Measurements from ENCODE around the gene GPX2.

Gene GPX2

GRCh38 chr14:64954491-64955240, 12.1 kb upstream of the GPX2 start:
- in situ Hi-C loops (cut with HindIII; ENCODE audit: low pct_unique_long_range_greater_than_20kb, low sequenced_read_pairs), result no loop called here
- no peak for TF ChIP-seq JUND (IDR thresholded peaks at IDR 0.05; ENCODE audit: low read depth)
- DNase-seq (ENCODE audit: low read depth in 1 of 2, low spot score in 1 of 2), result no peak

DNA sequence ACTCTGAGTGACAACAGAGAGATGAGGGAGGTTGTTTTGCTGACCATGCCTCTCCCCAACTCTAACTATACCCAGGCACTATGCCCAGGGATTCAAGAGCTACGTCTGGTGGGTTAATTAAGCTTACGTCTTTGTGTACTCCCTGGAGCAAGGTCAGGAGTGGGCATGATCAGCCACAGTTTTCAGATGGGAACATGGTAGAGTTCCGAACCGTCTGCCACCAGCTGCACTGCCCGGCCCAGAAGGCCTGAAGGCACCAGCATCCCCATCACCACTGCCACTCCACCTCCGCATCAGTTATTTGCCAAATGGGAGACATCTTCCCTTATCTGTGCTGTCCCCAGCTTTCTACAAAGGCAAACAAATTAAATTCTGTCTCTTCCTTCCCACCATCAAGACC, 11.1 kb upstream of the GPX2 start:
- in situ Hi-C loops (cut with HindIII; ENCODE audit: low pct_unique_long_range_greater_than_20kb, low sequenced_read_pairs), result no loop called here
- no peak for TF ChIP-seq JUND (IDR thresholded peaks at IDR 0.05; ENCODE audit: low read depth)
- no peak for DNase-seq (ENCODE audit: low read depth in 1 of 2, low spot score in 1 of 2)

GRCh38 chr14:64953310-64953654, 10.7 kb upstream of the GPX2 start:
- no peak for DNase-seq (ENCODE audit: low read depth in 1 of 2, low spot score in 1 of 2)
- in situ Hi-C loops (cut with HindIII; ENCODE audit: low pct_unique_long_range_greater_than_20kb, low sequenced_read_pairs), result no loop called here
- no peak for TF ChIP-seq JUND (IDR thresholded peaks at IDR 0.05; ENCODE audit: low read depth)

DNA sequence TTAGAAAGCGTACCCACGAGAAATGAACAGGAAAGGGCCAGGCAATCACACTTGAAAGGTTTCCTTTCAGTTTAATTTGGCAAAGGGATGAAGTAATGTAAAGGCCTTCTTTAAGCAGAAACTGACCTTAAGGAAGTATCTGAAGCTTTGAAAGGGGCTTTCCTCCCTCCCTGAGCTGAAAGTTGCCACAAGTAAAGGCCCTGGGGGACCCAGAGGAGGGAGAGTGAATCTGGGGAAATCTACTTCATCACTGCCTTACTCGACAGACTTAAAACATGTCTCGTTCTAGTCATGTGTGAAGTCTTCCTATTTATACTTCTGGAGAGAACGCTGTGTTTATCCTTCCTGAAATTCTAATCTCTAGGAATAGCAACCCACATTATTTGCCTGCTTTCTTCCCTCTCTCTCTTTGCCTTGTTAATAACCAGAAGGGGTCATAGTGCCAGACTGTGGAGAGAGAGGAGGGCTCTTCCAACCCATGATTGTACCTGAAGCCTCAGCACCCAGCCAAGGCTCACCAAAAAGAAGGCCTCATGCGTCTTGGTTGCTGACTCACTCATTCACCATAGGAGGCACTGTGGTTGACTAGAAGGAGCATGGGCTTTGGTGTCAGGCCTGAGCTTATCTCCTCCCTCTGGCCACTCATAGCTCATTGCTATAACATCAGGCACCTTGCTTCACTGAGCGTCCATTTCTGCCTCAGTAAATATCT, 10.2 kb upstream of the GPX2 start:
- no peak for DNase-seq (ENCODE audit: low read depth in 1 of 2, low spot score in 1 of 2)
- no peak for TF ChIP-seq JUND (IDR thresholded peaks at IDR 0.05; ENCODE audit: low read depth)
- in situ Hi-C loops (cut with HindIII; ENCODE audit: low pct_unique_long_range_greater_than_20kb, low sequenced_read_pairs), result no loop called here

DNA sequence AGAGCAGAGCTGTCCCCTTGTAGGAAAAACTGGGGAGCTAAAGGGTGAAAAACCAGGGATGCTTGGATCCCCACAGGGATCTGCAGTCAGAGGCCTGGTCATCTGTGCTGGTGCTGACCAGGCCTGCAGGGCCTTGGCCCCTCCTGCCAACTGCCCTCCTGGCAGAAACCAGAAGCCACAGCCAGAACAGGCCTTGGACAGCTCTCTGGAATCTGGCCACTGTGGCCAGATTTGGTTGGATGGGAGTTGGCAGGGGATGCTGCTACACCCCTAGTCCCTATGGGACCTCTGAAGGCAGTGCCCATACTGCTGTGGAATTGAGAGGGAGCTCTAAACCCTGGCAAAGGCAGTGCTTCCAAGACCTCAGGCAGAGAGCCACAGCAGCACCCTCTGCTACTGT, 9.2 kb upstream of the GPX2 start:
- DNase-seq (ENCODE audit: low read depth in 1 of 2, low spot score in 1 of 2), result no peak
- in situ Hi-C loops (cut with HindIII; ENCODE audit: low pct_unique_long_range_greater_than_20kb, low sequenced_read_pairs), result no loop called here
- no peak for TF ChIP-seq JUND (IDR thresholded peaks at IDR 0.05; ENCODE audit: low read depth)

DNA sequence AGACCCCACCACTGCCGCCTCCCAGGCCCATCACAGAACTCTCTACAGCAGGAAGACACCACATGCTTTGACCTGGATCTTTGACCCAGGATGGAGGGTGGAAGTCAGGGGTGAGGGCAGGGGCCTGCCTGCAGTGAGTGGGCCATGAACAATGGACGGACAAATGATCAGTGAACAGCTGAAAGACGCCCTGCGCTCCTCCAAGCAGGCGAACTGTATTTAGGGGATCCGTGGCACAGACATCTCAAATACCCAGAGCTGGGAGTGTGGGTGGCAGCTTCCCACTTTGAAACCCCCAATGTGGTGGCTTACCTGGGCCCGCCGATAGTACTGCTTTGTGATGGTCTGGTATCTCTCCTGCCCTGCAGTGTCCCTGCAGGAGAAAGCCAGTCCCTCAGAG, 8.7 kb upstream of the GPX2 start:
- TF ChIP-seq JUND (IDR thresholded peaks at IDR 0.05; ENCODE audit: low read depth), result no peak
- no peak for DNase-seq (ENCODE audit: low read depth in 1 of 2, low spot score in 1 of 2)
- in situ Hi-C loops (cut with HindIII; ENCODE audit: low pct_unique_long_range_greater_than_20kb, low sequenced_read_pairs), result no loop called here

DNA sequence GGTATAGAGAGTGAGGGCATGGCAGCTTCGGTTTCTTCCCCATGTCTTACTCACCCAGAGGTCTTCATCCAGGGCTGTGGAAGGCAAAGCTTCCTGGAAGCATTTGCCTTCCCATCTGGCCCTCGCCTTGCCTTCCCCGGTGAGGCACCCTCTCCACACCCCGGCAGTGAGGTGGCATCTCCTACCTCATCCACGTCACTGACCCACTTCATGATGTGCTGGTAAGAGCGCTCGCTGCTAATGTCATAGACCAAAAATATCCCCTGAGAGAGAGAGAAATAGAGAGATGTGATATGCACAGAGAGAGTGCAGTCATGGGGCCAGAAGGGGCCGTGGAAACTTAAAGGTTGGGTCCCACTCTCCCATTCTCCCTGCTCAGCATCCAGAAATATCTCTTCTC, 8.3 kb upstream of the GPX2 start:
- TF ChIP-seq JUND (IDR thresholded peaks at IDR 0.05; ENCODE audit: low read depth), result no peak
- in situ Hi-C loops (cut with HindIII; ENCODE audit: low pct_unique_long_range_greater_than_20kb, low sequenced_read_pairs), result no loop called here

GRCh38 chr14:64948612-64949210, 6.2 kb upstream of the GPX2 start:
- in situ Hi-C loops (cut with HindIII; ENCODE audit: low pct_unique_long_range_greater_than_20kb, low sequenced_read_pairs), result no loop called here
- no peak for TF ChIP-seq JUND (IDR thresholded peaks at IDR 0.05; ENCODE audit: low read depth)
- DNase-seq (ENCODE audit: low read depth in 1 of 2, low spot score in 1 of 2), result no peak

More for the DNA sequence above, 8.3 kb upstream of the GPX2 start:
- DNase-seq (ENCODE audit: low read depth in 1 of 2, low spot score in 1 of 2), result no peak

DNA sequence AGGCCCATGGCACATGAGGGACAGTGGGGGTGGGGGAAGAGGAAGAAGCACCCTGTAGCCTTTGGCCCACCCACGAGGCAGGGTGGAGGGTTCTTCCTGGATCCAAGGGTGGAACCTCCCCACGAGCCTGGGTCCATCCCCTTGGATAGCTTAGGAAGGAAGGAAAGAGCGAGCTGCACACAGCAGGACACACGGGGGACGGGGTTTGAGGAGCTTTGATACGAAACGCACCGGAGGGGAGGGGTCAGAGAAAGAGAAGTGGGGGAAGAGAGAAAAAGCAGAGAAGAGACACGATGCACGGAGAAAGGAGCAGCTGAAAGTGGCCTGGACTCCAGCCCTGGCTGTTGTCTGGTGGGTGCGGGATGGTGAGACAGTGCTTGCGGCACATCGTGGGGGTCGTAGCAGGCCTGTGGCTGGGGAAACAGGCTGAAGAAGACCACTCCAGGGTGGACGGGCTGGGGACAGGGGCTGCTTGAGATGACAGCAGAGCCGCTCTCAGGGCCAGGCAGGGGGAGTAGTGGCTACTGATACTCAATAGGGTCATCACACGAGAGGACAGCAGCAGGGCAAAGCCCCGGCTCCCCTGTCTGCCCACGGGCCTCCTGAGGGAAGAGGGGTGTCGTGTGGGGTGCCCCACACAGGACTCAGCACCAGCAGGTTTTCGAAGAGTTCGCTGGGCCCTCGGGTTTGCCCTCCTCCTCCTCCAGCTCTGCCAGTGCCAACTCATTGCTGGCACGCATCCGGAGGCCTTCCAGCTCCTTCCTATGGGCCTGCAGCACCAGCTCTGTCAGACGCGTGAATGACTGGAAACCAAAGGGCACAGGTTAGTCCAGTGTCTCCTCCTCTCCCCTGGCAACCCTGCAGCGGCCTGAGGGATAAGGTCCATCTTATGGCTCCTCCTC, 5.4 kb upstream of the GPX2 start:
- no peak for TF ChIP-seq JUND (IDR thresholded peaks at IDR 0.05; ENCODE audit: low read depth)
- in situ Hi-C loops (cut with HindIII; ENCODE audit: low pct_unique_long_range_greater_than_20kb, low sequenced_read_pairs), result no loop called here
- DNase-seq (ENCODE audit: low read depth in 1 of 2, low spot score in 1 of 2), result no peak

- in situ Hi-C loops (cut with HindIII; ENCODE audit: low pct_unique_long_range_greater_than_20kb, low sequenced_read_pairs), result no loop called here
- no peak for DNase-seq (ENCODE audit: low read depth in 1 of 2, low spot score in 1 of 2)
- no peak for TF ChIP-seq JUND (IDR thresholded peaks at IDR 0.05; ENCODE audit: low read depth)
Observed at GRCh38 chr14:64946310-64947045, 3.9 kb upstream of the GPX2 start.

GRCh38 chr14:64945431-64946178, 3.1 kb upstream of the GPX2 start:
- no peak for DNase-seq (ENCODE audit: low read depth in 1 of 2, low spot score in 1 of 2)
- TF ChIP-seq JUND (IDR thresholded peaks at IDR 0.05; ENCODE audit: low read depth), result no peak
- in situ Hi-C loops (cut with HindIII; ENCODE audit: low pct_unique_long_range_greater_than_20kb, low sequenced_read_pairs), result no loop called here
